ENCODE measurements around the gene ENAH. TPM values are rescaled to one million over a fixed set of nuclear protein-coding genes. Genes with fewer than 3 reads are reported as not detected.

ENAH gene
- total and polyA plus RNA-seq, 9 of the 15 experiments (the other 6 are each of a cell fraction or from before 2014, with no cell fraction given) = 0.03 to 1.2 (median 0.15) TPM

DNA sequence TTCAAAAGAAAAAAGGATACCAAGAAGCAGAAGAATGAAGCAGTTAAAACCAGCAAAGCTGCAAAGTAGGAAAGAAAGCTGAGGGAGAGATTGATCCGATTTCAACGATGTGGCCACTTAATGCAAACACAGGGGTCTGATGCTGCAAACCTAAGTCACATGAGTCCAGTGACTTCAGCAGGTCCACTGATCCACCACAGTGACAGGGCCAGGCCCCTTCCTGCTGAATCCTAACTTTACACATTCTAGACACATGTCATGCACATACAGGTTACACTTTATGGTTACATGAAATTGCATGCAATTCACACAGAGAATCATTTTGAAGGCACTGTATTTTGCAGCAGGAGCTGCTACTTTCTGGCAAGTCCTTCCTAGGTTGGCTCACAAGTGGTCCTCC is 166.1 kb downstream of the ENAH start:
- DNase-seq (ENCODE audit: extremely low read depth in 1 of 4, low spot score in 3 of 4) (no peak), ATAC-seq (no peak), FAIRE-seq (no peak)
- no peak for TF ChIP-seq ZNF24 (IDR thresholded peaks at IDR 0.05)
- no peak for TF ChIP-seq MCM3 (IDR thresholded peaks at IDR 0.05)
- TF ChIP-seq SMAD1 (IDR thresholded peaks at IDR 0.05; ENCODE audit: low read depth, low read length, partially characterized antibody) = no peak
- no peak for TF ChIP-seq SMAD3 (CRISPR knock-in tag; conservative IDR thresholded peaks at IDR 0.05)
- TF ChIP-seq RBM14 (IDR thresholded peaks at IDR 0.05; ENCODE audit: borderline replicate concordance, insufficient read depth, low read depth, low read length) = no peak
- TF ChIP-seq, protein P1, sequence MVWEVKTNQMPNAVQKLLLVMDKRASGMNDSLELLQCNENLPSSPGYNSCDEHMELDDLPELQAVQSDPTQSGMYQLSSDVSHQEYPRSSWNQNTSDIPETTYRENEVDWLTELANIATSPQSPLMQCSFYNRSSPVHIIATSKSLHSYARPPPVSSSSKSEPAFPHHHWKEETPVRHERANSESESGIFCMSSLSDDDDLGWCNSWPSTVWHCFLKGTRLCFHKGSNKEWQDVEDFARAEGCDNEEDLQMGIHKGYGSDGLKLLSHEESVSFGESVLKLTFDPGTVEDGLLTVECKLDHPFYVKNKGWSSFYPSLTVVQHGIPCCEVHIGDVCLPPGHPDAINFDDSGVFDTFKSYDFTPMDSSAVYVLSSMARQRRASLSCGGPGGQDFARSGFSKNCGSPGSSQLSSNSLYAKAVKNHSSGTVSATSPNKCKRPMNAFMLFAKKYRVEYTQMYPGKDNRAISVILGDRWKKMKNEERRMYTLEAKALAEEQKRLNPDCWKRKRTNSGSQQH (CRISPR knock-in tag; IDR thresholded peaks at IDR 0.05) = no peak
- TF ChIP-seq ZBTB7A (IDR thresholded peaks at IDR 0.05; ENCODE audit: borderline replicate concordance, control insufficient read depth, low read depth, low read length) = no peak
- TF ChIP-seq THRAP3 (IDR thresholded peaks at IDR 0.05; ENCODE audit: borderline replicate concordance) = no peak
- TF ChIP-seq RFX7 (CRISPR knock-in tag; IDR thresholded peaks at IDR 0.05) = no peak
- no peak for TF ChIP-seq ZFP36 (IDR thresholded peaks at IDR 0.05; ENCODE audit: low read depth, low read length, partially characterized antibody)
- TF ChIP-seq PCBP2 (IDR thresholded peaks at IDR 0.05; ENCODE audit: low read depth, low read length, poor library complexity, severe bottlenecking) = no peak
- no peak for TF ChIP-seq ZNF551 (CRISPR knock-in tag; IDR thresholded peaks at IDR 0.05)
- TF ChIP-seq BRF1 (IDR thresholded peaks at IDR 0.05; ENCODE audit: borderline replicate concordance, extremely low read depth, insufficient read length) = no peak
- no peak for TF ChIP-seq SNRNP70 (optimal IDR thresholded peaks at IDR 0.05; ENCODE audit: low read depth, low read length)
- TF ChIP-seq, protein P2, sequence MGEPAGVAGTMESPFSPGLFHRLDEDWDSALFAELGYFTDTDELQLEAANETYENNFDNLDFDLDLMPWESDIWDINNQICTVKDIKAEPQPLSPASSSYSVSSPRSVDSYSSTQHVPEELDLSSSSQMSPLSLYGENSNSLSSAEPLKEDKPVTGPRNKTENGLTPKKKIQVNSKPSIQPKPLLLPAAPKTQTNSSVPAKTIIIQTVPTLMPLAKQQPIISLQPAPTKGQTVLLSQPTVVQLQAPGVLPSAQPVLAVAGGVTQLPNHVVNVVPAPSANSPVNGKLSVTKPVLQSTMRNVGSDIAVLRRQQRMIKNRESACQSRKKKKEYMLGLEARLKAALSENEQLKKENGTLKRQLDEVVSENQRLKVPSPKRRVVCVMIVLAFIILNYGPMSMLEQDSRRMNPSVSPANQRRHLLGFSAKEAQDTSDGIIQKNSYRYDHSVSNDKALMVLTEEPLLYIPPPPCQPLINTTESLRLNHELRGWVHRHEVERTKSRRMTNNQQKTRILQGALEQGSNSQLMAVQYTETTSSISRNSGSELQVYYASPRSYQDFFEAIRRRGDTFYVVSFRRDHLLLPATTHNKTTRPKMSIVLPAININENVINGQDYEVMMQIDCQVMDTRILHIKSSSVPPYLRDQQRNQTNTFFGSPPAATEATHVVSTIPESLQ (CRISPR knock-in tag; IDR thresholded peaks at IDR 0.05) = no peak
- TF ChIP-seq ZBTB8A (IDR thresholded peaks at IDR 0.05; ENCODE audit: partially characterized antibody) = no peak
- no peak for TF ChIP-seq XRCC3 (IDR thresholded peaks at IDR 0.05)
- no peak for TF ChIP-seq TAL1 (IDR thresholded peaks at IDR 0.05)
- H3K27ac ChIP-seq (ENCODE audit: extremely low read depth, low read depth, low read length) = no peak overlapping the region
- intact Hi-C loops (cut with micrococcal nuclease) (no loop called here), in situ Hi-C loops (cut with MboI) (no loop called here)
- H3K4me3 ChIP-seq = no peak overlapping the region
- no peak overlapping the region for H2AFZ ChIP-seq (ENCODE audit: low read depth, low read length)
- ChIA-PET POLR2A (interaction anchor here (0.6 to 0.7 kb wide), 2 partner anchors 171 to 486 kb away, joined by 3 read pairs; no protein-coding TSS in a partner anchor), CTCF (ENCODE audit: low intra/inter-chr PET ratio) (no interaction called here)
- BruUV-seq (replicated peaks) = no TSS peak
- H3K9ac ChIP-seq (ENCODE audit: insufficient read depth in 1 of 2, low read depth in 2 of 2, low read length in 2 of 2) = no peak overlapping the region
- 0% methylated on average over 2 of the region's 2 CpGs for WGBS (ENCODE audit: insufficient coverage, low coverage, missing lambda C conversion rate)
- H3K9me1 ChIP-seq (ENCODE audit: control insufficient read depth, insufficient read depth, low read length) = no peaks in the 10 kb centered on the region
- H3K27me3 ChIP-seq (ENCODE audit: control insufficient read depth in 2 of 2, insufficient read depth in 2 of 2, low read length in 2 of 2) = peaks cover 67 to 79% of the 10 kb centered on the region in 2 experiments
- H3K4me1 ChIP-seq (replicated peaks in 1 of 2; ENCODE audit: control insufficient read depth in 2 of 2, insufficient read depth in 2 of 2, low read length in 2 of 2) = no peaks in the 10 kb centered on the region; a peak in 2 of 5 replicates
- no peak overlapping the region for H3K4me2 ChIP-seq (ENCODE audit: insufficient read depth, low read length)
- no peaks in the 10 kb centered on the region for H3K36me3 ChIP-seq (ENCODE audit: control insufficient read depth, insufficient read depth, low read length)
- no peaks in the 10 kb centered on the region for H3K79me2 ChIP-seq (ENCODE audit: control insufficient read depth, insufficient read depth, low read length)
- no peaks in the 10 kb centered on the region for H3K9me3 ChIP-seq (replicated peaks; ENCODE audit: control insufficient read depth, insufficient read depth, low read depth, low read length)
- 0 out of 2 replicates have a peak, but pooled peaks cover 3% of the 10 kb centered on the region for H4K20me1 ChIP-seq (replicated peaks; ENCODE audit: control insufficient read depth, insufficient read depth, low read length)
